ENCODE measurements around the gene CHST12.
"Not testable (repeated sequence)": the region's sequence is repeated elsewhere in the genome, so short reads cannot be mapped to it uniquely, and the experiment has no call there.

Gene CHST12

DNA sequence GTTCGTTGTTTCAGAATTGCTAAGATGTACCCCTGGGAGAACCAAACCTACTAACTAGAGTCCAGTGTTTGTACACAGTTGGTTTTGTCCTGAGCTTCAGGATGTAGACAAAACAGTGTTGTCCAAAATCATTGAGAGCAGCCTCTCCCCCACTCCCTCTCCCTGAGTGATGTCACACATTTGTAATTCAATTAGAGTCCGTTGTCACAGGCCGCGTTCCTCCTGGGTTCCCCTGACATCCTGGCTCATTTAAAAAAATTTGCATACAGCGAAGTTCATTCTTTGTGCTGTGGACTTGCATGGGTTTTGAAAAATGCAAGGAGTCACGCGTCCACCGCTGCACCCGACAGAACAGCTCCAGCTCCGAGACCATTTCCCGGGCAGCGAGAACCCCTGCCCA lies 62.5 kb downstream of the CHST12 start:
- peak in 7 of 14 donors; percentile 25 to 55 (median 44) for DNase-seq

DNA sequence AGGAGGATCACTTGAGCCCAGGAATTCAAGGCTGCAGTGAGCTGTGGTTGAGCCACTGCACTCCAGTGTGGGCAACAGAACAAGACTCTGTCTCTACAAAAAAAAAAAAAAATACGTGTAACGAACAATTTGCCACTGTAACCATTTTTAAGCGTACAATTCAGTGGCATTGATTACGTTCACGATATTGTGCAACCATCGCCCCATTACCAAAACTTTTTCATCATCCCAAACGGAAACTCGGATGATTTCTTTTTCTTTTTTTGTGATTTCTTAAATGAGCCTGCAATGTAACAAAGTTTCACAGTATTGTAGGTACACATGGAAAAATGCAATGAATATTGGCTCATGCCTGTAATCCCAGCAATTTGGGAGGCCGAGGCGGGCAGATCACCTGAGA lies 63.3 kb downstream of the CHST12 start:
- no peak for DNase-seq

DNA sequence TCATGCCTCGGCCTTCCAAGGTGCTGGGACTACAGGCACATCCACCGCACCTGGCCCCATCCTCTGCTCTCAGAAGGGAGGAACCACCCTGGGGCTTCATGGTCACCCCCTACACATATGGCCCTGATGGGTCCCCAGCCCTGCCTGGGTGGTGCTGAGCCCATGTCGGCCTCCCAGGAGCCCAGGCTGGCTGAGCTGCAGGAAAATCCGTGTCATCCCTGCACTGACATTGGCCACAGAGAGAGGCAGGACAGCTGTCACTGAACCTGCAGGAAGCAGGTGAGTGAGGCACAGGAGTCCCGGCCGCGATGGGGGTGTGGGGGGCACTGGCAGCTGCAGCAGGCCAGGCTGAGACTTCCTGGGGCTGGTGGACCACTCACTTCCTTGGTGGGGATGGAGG lies 64.8 kb downstream of the CHST12 start:
- no peak for DNase-seq

DNA sequence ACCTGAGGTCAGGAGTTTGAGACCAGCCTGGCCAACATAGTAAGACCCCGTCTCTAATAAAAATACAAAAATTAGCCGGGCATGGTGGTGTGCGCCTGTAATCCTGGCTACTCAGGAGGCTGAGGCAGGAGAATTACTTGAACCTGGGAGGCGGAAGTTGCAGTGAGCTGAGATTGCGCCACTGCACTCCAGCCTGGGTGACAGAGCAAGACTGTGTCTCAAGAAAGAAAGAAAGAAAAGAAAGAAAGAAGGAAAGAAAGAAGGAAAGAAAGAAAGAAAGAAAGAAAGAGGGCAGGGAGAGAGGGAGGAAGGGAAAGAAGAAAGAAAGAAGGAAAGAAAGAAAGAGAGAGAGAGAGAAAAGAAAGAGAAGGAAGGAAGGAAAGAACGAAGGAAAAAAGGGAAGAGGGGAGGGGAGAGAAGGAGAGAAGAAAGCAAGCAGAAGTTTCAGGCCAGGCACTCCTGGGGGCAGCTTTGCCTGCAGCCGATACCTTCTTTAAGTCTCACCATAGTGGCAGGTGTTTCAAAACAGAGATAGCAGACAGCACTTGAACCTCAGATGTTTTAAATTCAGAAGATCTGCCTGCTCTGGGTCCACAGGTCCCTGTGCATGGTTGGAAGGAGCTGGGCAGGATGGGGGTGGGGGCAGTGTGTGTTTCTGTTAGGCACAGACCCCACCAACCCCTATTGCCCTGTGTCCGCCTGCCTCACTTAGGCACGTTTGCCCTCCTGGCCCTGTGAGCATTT lies 66.2 kb downstream of the CHST12 start:
- DNase-seq, result not testable (repeated sequence)

DNA sequence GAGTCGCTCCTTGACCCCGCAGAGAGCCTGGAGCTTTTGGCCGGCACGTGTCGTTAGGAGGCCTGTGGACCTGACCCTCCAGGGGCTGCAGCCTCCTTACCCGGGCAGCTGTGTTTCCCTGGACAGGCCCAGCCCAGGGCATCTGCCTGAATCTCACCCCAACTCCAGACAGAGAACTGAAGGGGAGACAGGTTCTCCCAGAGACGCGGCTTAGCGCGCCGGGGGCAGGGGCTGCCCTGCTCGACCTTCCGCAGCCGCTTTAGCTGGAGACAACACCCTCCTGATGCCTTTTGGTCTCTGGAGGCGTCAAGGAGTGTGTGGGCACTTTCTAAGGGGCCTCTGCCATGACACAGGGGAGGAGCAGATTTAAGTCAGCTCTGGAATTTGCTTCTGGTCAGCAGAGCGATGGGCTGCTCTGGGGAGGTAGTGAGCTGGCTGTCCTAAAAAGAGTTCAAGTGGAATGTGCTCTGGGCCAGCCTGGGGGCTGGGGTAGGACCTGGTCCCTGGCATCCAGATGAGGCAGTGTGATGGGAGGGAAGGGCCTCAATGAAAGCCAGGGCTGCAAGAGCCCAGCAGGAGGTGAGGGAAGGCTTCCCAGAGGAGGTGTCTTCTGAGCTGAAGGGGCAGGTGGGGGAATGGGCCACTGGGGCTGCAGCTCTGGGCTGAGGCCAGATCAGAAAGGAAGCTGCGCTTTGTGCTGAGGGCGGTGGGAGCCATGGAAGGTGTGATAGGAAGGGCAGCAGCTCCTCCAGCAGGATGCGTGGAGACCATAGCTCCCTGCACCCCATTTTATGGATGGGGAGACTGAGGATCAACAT lies 67.0 kb downstream of the CHST12 start:
- no peak for DNase-seq

DNA sequence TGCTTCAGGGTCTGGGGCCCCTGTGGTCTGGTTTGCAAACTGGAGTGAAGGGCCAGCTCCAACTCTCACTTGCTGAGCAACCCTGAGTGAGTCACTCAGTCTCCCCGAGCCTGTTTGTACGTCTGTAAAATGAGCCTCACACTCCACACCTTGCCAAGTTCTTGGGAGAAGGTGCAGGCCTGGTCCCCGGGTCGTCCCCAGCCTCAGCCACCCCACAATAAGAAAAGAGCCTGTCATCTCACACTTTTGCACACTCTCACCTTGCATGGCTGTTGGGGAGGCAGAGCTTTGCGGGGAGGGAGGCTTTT lies 67.6 kb downstream of the CHST12 start:
- no peak for DNase-seq

DNA sequence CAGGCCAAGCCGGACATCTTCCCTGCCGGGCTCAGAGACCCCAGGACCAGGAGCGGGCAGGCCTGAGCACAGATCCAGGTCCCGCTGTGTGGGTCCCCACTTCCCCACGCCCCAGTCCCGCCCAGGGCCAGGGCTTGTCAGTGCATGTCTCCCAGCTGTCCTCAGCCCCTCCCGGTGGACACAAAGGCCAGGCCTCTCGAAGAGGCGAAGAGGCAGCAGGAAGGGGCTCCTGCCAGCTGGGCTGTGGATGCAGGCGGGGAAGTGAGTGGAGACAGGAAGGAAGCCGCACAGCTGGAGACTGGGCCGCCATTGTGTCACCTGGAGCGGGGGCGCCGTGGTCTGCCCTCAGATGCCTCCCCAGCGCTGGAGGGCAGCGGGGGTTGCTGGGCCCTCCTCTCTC lies 68.0 kb downstream of the CHST12 start:
- no peak for DNase-seq

DNA sequence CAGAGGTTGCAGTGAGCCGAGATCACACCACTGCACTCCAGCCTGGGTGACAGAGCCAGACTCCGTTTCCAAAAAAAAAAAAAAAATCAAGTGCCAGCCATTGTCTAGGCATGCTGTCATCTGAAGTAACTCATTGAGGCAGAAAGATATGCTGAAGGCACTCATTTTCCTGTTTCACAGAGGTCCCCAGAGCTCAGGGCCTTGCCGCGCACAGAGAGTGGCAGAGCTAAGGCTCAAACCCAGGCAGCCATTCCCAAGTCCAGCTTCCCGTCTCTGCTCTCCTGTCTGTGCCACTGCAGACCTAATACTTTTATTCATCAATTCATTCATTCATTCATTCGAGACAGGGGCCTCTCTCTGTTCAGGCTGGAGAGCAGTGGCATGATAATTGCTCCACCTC lies 69.3 kb downstream of the CHST12 start:
- DNase-seq, result no peak

DNA sequence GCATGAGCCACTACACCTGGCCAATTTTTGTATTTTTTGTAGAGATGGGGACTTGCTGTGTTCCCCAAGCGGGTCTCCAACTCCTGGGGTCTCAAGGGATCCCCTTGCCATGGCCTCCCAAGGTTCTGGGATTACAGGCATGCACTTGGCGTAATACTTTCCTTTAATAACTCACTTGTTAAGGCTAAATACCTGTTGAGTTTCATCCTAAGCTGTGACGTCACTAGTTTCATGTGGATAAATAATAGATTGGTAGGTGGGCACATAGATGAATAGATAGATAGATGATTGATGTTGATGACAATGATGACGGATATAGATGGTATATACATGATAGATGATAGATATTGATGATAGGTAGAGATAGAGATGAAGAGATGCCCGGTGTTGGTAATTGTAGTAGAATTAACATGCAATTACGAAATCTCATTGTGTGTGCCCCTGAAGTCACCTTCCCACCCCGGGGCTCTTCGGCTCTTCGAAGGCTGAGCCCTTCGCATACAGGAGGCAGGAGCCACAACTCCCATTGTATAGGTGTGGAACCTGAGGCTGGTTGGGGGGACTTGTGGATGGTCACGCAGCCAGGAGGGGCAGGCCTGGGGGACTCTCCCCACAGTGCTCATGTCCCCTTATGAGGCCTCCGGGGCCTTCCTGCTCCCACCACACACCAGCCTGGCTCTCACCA lies 70.2 kb downstream of the CHST12 start:
- DNase-seq, result no peak

DNA sequence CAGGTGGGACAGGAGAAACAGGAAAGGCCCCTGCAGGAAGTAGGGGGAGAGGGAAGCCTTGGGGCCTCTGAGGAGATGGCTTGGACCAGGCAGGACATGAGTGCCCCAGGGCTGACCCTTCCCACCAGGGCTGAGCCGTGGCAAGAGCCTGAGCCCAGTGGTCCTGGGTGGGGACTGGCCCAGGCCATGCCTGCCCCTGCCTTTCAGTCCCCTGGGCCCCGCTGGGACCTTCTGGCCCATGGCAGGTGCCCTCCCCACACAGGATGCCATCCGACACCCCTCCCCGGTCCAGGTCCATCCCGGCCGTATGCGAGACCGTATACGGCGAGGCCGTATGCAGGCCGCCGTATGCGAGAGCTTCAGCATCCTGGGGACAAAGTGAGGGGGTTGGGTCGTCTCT lies 70.8 kb downstream of the CHST12 start:
- no peak for DNase-seq

DNA sequence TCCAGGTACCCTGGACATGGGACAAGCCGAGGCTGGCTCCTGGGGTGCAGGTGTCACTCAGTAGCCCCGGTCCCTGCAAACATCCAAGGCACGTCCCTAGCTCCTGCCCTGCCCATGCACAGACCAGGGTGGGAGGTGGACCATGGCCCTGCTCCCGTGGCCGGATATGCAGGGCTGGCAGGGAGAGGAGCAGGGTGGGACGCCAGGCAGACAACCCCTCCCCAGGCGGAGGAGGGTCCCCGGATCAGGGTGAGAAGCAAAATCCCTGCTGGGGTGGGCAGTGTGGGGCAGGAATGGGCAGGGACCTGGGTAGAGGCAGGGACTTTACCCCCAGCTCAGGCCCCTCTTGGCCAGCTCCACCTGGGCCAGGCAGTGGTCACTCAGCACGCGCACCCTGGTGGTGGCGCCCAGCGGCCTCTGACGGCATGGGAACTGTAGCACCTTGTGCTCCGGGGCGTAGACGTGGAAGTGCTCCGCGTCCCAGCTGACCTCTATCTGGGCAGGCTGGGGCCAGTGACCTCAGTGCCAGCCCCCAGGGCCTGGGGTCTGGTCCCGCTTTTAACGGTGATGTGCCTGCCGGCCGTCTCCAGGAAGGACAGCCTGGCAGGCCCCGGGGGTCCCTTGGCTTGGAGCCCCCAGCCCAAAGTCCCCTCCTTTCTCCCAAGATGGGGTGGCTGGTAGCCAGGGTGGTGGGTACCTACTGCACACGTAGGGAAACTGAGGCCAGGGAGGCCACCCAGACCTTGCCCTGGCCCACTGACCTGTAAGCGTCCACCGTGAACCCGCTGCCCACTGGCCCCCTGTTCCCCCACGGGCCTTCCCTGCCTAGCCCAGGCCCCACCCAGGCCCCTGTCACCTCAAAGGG lies 71.6 kb downstream of the CHST12 start:
- no peak for DNase-seq

DNA sequence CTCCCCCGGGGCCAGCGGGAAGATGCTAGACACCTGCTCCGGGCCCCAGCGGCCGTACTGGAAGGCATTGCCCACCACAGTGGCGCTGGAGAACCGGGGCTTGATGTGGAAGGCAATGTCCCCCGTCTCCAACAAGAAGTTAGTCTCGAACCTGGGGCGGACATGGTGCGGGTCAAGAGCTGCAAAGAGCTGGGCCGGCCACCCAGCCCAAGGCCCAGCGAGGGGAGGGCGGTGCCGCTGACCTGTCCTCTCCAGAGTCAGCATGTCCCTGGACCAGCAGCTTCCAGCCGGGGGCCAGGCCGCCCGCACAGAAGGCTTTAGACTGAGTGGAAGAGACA lies 72.2 kb downstream of the CHST12 start:
- no peak for DNase-seq

DNA sequence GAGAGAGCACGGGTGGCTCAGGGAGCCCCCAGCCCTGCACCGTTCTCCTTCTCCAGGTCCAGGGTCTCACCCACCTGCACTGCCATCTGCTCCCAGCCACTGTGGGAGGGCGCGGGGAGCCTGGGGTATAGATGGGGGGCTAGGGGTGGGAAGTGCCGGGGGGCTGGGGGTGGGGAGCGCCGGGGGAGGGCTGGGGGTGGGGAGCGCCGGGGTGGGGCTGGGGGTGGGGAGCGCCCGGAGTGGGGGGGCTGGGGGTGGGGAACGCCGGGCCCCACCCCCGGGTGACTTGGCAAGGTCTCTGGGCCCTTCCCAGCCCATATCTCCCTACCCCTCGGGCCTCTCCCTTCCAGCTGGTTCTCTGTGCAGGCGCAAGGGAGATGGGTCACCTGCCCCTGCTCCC lies 72.9 kb downstream of the CHST12 start, which contains the start of gene GRIFIN:
Gene GRIFIN (minus strand): TSS at position 101 of the 400 bp plus-strand sequence. CDS start 15 bp downstream, at position 86.
- no peak for DNase-seq

DNA sequence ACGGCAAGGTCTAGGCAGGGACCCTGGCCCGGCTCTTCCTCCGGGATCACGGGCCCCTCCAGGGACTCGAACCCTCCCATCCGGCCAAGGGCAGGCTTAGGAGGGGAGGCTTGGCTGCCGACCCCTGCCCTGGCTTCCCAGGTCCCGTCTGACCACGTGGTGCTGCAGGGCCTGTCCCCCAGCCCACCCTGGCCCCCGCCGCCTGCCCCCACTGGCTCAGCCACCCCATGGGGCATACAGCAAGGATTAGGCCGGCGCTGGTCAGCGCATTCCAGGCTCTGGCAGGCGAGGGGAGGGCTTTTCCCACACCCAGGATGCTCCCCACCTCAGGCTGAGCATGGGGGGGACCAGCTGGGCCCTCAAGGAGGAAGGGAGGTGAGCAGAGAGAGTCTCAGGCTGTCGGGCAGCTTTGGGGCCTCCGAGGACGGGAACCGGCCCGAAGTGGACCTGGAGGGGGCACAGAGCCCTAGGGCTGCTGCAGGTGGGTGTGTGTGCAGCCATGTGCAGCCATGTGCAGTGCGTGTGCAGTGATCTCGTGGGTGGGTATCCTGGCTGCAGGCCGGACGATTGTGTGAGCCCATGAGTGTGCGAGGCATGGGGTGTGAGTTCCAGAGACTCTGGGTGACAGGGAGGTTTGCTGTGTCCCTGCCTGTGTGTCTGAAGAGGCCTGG lies 73.5 kb downstream of the CHST12 start:
- no peak for DNase-seq

DNA sequence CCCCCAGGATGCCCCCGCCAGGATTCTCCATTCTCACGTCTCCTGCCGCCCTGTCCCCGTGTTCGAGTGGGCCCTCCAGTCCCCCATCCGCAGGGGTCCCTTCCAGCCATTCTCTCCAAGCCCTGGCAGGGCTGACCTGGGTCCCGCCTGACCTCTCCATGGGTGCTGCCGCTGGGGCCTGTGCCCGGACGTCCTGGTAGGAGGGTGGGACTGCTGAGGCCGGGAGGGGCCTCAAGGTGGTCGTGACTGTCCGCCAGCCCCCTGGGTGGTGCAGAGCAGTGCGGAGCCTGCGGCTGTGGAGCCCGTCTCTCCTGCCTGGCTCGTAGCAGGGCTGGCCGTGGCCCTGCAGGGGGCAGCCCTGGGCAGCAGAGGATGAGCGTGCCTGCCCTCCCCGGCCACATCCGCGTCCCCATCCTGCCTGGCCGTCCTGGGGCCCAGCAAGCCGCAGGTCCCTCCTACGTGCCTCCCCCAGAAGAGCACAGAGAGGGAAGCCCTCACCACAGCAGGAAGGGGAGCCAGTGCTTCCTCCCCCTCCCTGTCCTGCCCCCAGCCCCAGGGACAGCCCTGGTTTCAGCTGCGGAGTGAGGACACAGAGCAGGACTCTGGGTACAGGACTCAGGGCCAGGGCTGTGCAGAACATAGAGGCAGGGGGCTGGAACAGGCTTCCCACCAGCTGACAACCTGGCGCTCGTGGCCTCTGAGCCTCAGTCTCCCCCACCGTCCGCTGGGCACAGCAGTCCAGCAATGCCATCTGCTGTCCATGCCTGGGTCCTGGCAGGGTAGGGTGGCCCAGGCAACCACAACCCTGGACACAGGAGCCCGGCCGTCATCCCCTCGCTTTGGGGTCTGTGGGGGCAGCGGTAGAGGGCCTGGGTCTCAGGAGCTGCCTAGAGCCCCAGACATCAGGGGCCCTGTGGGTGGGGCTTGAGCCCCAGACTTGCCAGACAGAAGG lies 74.3 kb downstream of the CHST12 start:
- DNase-seq, result peak in 7 of 14 donors; percentile 19 to 60 (median 41)

DNA sequence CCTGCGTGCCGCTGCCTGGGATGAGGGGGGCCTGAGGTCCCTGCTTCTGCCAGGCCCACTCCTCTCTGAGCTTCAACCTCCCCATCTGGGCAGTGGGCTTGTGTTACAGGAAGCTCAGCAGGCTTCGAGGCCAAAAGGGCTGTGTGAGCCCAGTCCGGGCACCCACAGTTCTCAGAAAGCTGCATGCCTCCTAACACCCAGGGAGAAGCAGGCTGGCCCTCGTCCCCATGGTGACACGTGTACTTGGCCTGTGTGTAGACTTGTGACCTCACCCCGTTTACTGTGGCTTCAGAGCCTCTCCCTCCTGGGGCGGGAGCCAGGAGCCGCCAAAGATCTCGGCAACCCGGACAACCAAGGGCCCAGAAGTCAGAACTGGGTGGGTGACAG lies 75.0 kb downstream of the CHST12 start:
- peak in 6 of 14 donors; percentile 30 to 72 (median 62) for DNase-seq

DNA sequence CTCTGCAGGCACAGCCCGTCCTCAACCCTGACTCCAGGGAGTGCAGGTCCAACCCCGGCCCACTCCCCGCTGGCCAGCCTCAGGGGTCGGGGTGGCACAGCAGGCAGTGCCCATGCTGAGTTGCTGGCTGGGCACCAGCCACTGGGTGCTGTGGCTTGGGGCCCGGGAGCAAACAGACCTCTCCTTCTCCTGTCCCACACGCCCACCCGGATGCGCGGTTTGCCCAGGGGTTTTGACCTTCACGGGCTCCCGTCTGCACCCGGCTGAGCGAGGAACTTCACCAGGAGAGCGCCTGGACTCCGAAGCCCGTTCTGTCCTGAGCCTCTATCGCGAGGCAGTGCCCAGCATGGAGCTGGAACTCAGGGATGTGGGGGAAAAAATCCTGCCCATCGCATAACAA lies 75.4 kb downstream of the CHST12 start:
- peak in 2 of 14 donors; percentile 59 to 64 for DNase-seq

DNA sequence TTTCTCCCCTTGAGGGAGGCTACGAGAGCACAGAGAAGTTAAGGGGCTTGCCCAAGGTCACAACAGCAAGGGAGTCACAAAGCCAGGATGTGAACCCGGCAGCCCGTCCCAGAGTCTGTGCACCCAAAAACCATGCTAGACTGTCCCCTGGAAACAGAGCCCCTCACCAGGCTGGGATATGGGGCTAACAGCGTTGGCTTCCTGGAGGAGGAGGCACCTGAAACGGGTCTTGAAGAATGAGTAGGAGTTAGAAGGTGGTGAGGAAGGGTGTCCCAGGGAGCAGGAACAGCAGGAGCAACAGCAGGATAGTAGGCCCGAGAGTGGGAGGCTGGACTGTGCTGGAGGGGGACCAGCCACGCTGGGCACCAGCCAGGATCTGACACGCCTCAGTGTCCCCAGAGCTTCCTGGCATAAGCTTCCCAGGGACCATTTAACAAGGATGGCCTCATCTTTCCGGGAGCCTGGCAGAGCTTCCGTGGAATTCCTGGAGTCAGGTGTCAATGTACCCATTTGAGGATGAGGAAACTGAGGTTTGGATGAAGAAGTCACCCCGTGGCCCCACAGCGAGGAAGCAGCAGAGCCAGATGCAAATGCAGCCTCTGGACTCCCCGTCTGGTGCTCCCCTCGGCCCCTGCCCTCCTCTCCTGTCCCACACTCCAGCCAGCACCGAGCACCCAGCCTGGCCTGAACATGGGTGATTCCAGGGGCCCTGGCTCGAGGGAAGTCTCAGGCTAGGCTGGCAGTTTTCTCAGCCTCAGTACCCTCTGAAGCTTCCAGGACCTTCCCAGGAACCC lies 76.1 kb downstream of the CHST12 start:
- no peak for DNase-seq

DNA sequence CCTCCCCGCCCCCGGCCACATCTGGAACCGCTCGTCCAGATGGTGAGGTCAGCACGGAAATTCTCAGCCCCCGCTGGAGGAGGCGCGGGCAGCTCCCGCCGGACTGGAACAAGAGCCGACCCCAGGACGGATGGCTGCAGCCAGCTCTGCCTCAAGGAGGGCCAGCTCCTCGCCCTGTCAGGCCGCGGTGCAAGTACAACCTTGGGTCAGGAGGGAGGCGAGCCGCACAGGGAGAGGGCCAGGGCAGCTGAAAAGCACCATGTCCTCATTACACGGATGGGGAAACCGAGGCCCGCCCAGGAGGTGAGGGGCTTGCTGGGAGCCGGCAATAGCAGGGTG lies 76.6 kb downstream of the CHST12 start:
- DNase-seq, result no peak

DNA sequence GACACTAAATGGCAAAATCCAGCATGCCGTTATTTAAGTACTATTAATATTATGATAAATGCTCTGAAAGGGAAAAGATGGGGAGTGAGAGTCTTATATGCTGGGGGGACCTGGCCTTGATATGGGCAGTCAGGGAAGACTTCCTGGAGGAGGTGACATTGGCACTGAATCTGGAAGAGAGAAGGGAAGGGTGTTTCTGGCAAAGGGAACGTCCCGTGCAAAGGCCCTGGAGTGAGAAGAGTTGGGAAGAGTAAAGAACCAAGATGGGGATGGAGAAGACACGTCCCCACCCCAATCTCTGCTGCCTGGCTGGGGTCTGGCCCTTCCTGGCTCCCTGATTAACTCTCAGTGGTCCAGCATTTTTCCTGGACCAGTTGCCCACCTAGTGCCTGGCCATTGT lies 77.8 kb downstream of the CHST12 start:
- no peak for DNase-seq
